ENCODE data around the gene SULT1B1.
A peak's percentile ranks its signal among the peaks of the same experiment; 100 is the strongest.
"Not testable (repeated sequence)": the region's sequence is repeated elsewhere in the genome, so short reads cannot be mapped to it uniquely, and the experiment has no call there.

SULT1B1 gene

GRCh38 chr4:69773484-69773883, 13.1 kb upstream of the SULT1B1 start:
- Histone ChIP-seq H3K9ac (ENCODE audit: low read length) (no peak overlapping the region), H3K36me3 (ENCODE audit: control insufficient read depth, insufficient read depth, low read length) (no peaks in the 10 kb centered on the region), H3K4me1 (ENCODE audit: control insufficient read depth, insufficient read depth, low read length) (peaks cover 32% of the 10 kb centered on the region), H3K27me3 (ENCODE audit: control insufficient read depth, insufficient read depth, low read length) (no peaks in the 10 kb centered on the region), H3K9me3 (ENCODE audit: control insufficient read depth, low read length) (no peaks in the 10 kb centered on the region), H3K4me3 (ENCODE audit: low read length) (no peak overlapping the region)

DNA sequence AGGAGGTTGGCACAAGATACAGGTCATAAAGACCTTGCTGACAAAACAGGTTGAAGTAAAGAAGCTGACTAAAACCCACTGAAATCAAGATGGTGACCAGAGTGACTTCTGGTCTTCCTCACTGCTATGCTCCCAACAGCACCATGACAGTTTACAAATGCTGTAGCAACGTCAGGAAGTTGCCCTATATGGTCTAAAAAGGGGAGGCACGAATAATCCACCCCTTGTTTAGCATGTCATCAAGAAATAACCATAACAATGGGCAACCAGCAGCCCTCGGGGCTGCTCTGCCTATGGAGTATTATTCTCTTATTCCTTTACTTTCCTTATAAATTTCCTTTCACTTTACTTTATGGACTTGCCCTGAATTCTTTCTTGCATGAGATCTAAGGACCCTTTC, 8.1 kb upstream of the SULT1B1 start:
- H3K4me3 ChIP-seq (ENCODE audit: low read length); H3K9me3 ChIP-seq (ENCODE audit: control insufficient read depth, low read length); H3K36me3 ChIP-seq (ENCODE audit: control insufficient read depth, insufficient read depth, low read length); H3K4me1 ChIP-seq (ENCODE audit: control insufficient read depth, insufficient read depth, low read length); H3K27me3 ChIP-seq (ENCODE audit: control insufficient read depth, insufficient read depth, low read length); H3K9ac ChIP-seq (ENCODE audit: low read length): not testable (repeated sequence)

DNA sequence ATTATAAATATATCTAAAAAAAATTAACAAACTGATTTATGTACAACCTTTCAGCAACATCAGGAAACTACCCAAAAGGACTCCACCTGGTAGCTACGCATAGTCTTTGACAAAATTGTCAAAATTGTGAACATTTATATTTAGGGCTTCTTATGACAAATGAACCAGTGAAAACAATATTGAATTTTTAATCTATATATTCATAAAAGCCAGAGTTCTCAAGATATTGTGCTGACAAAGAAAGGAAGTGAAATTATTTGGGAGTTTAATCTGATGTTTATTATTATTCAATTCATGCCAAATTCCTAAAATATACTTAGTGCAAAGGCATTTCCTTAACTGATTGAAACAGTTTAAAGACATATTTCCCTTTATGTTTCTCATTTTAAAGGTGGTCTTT, 5.3 kb upstream of the SULT1B1 start:
- no peaks in the 10 kb centered on the region for H3K9me3 ChIP-seq (ENCODE audit: control insufficient read depth, low read length)
- H3K4me3 ChIP-seq (ENCODE audit: low read length) = no peak overlapping the region
- no peaks in the 10 kb centered on the region for H3K27me3 ChIP-seq (ENCODE audit: control insufficient read depth, insufficient read depth, low read length)
- H3K9ac ChIP-seq (ENCODE audit: low read length) = no peak overlapping the region
- H3K4me1 ChIP-seq (ENCODE audit: control insufficient read depth, insufficient read depth, low read length) = peaks cover 5% of the 10 kb centered on the region
- H3K36me3 ChIP-seq (ENCODE audit: control insufficient read depth, insufficient read depth, low read length) = no peaks in the 10 kb centered on the region

DNA sequence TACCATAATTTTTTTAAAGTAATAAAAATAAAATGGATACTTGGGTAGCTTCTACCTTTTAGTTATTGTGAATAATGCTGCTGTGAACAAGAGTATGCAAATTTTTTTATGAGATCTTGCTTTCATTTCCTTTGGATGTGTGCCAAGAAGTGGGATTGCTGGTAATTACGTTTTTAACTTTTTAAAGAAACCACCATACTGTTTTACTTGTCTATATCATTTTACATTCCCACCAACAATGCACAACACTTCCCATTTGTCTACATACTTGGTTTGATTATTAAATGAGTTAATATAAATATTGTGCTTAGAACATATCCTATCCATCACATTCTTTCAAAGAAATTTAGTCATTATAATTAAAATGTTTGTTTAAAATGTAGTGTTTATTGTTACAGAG, 3.9 kb upstream of the SULT1B1 start:
- no peak overlapping the region for H3K4me3 ChIP-seq (ENCODE audit: low read length)
- no peaks in the 10 kb centered on the region for H3K27me3 ChIP-seq (ENCODE audit: control insufficient read depth, insufficient read depth, low read length)
- H3K9me3 ChIP-seq (ENCODE audit: control insufficient read depth, low read length) = no peaks in the 10 kb centered on the region
- H3K36me3 ChIP-seq (ENCODE audit: control insufficient read depth, insufficient read depth, low read length) = no peaks in the 10 kb centered on the region
- H3K4me1 ChIP-seq (ENCODE audit: control insufficient read depth, insufficient read depth, low read length) = peaks cover 9% of the 10 kb centered on the region
- H3K9ac ChIP-seq (ENCODE audit: low read length) = no peak overlapping the region

DNA sequence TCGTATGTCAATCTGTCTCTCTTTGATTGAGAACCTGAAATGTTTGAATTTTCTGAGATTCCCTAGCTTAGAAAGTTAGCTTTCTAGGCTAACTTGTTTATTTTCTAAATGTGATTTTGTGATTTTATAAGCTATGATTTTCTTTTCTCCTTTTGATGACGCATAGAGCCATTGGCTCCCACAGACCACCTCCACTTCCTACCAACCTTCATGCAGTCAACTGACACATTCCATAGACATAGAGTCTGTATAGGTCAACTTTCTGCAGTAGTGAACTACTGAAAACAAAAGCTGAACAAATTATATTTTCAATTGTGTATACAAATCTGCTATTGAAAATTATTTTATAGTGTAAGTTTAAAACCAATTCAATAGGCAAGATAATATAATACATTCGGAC, 2.8 kb upstream of the SULT1B1 start:
- H3K9me3 ChIP-seq (ENCODE audit: control insufficient read depth, low read length) = no peaks in the 10 kb centered on the region
- H3K9ac ChIP-seq (ENCODE audit: low read length) = no peak overlapping the region
- H3K36me3 ChIP-seq (ENCODE audit: control insufficient read depth, insufficient read depth, low read length) = no peaks in the 10 kb centered on the region
- no peaks in the 10 kb centered on the region for H3K27me3 ChIP-seq (ENCODE audit: control insufficient read depth, insufficient read depth, low read length)
- H3K4me3 ChIP-seq (ENCODE audit: low read length) = no peak overlapping the region
- peaks cover 9% of the 10 kb centered on the region for H3K4me1 ChIP-seq (ENCODE audit: control insufficient read depth, insufficient read depth, low read length)

DNA sequence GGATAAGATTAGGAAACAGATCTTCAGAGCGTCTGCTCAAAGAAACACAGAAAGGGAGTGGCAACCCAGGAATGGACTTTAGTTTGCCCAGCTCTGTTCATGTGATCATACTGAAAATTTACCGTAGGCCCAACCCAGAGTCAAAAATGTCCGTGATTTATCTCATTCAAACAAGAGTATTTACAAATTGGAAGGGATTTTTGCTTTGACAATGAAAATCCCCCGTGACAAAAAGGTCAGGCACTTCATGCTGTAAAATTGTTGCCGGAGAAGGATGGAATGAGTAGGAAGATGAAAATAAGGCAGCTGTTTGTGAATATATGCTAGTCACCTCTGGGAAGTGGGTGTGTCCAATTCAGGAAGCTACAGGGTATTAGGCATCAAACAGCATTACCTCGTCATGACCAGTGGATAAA, 1.2 kb downstream of the SULT1B1 start:
- peaks cover 15% of the 10 kb centered on the region for H3K4me1 ChIP-seq (ENCODE audit: control insufficient read depth, insufficient read depth, low read length)
- no peaks in the 10 kb centered on the region for H3K36me3 ChIP-seq (ENCODE audit: control insufficient read depth, insufficient read depth, low read length)
- no peak overlapping the region for H3K4me3 ChIP-seq (ENCODE audit: low read length)
- H3K27me3 ChIP-seq (ENCODE audit: control insufficient read depth, insufficient read depth, low read length) = no peaks in the 10 kb centered on the region
- H3K9me3 ChIP-seq (ENCODE audit: control insufficient read depth, low read length) = no peaks in the 10 kb centered on the region
- peak overlapping the region; percentile 18 for H3K9ac ChIP-seq (ENCODE audit: low read length)

DNA sequence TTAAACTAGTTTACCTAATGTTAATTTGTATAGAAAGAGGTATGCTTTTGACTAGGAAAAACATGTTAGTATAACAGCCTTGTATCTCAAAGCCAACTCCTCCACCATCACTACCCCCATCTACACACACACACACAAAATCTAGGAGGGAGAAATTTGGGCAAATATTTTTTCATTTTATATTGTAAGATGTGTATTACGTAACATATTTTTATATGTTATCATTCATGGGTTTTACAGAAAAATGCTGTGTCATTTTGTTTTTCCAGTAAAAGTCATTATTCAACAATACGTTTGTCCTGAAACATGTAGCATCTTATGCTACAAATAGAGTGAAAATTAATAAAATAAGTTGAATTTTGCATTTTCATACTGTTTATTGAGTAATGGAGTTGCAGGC, 3.0 kb downstream of the SULT1B1 start:
- H3K4me3 ChIP-seq (ENCODE audit: low read length) = no peak overlapping the region
- peaks cover 15% of the 10 kb centered on the region for H3K4me1 ChIP-seq (ENCODE audit: control insufficient read depth, insufficient read depth, low read length)

GRCh38 chr4:69754926-69755580, 5.4 kb downstream of the SULT1B1 start:
- no peaks in the 10 kb centered on the region for H3K36me3 ChIP-seq (ENCODE audit: control insufficient read depth, insufficient read depth, low read length)
- H3K4me3 ChIP-seq (ENCODE audit: low read length) = no peak overlapping the region
- no peak overlapping the region for H3K9ac ChIP-seq (ENCODE audit: low read length)
- H3K9me3 ChIP-seq (ENCODE audit: control insufficient read depth, low read length) = no peaks in the 10 kb centered on the region
- H3K27me3 ChIP-seq (ENCODE audit: control insufficient read depth, insufficient read depth, low read length) = no peaks in the 10 kb centered on the region
- H3K4me1 ChIP-seq (ENCODE audit: control insufficient read depth, insufficient read depth, low read length) = peaks cover 7% of the 10 kb centered on the region

More for the DNA sequence above, 3.0 kb downstream of the SULT1B1 start:
- Histone ChIP-seq H3K9me3 (ENCODE audit: control insufficient read depth, low read length) (no peaks in the 10 kb centered on the region), H3K36me3 (ENCODE audit: control insufficient read depth, insufficient read depth, low read length) (no peaks in the 10 kb centered on the region), H3K9ac (ENCODE audit: low read length) (no peak overlapping the region), H3K27me3 (ENCODE audit: control insufficient read depth, insufficient read depth, low read length) (no peaks in the 10 kb centered on the region)

GRCh38 chr4:69753686-69754085, 6.7 kb downstream of the SULT1B1 start:
- H3K36me3 ChIP-seq (ENCODE audit: control insufficient read depth, insufficient read depth, low read length) = no peaks in the 10 kb centered on the region
- no peak overlapping the region for H3K9ac ChIP-seq (ENCODE audit: low read length)
- no peak overlapping the region for H3K4me3 ChIP-seq (ENCODE audit: low read length)
- no peaks in the 10 kb centered on the region for H3K9me3 ChIP-seq (ENCODE audit: control insufficient read depth, low read length)
- no peaks in the 10 kb centered on the region for H3K27me3 ChIP-seq (ENCODE audit: control insufficient read depth, insufficient read depth, low read length)
- H3K4me1 ChIP-seq (ENCODE audit: control insufficient read depth, insufficient read depth, low read length) = peaks cover 7% of the 10 kb centered on the region

- peaks cover 6% of the 10 kb centered on the region for H3K4me1 ChIP-seq (ENCODE audit: control insufficient read depth, insufficient read depth, low read length)
- no peak overlapping the region for H3K9ac ChIP-seq (ENCODE audit: low read length)
- H3K27me3 ChIP-seq (ENCODE audit: control insufficient read depth, insufficient read depth, low read length) = no peaks in the 10 kb centered on the region
- no peak overlapping the region for H3K4me3 ChIP-seq (ENCODE audit: low read length)
- no peaks in the 10 kb centered on the region for H3K9me3 ChIP-seq (ENCODE audit: control insufficient read depth, low read length)
- no peaks in the 10 kb centered on the region for H3K36me3 ChIP-seq (ENCODE audit: control insufficient read depth, insufficient read depth, low read length)
Observed at GRCh38 chr4:69750346-69750745, 10.1 kb downstream of the SULT1B1 start.

GRCh38 chr4:69749771-69750170, 10.6 kb downstream of the SULT1B1 start:
- Histone ChIP-seq H3K36me3 (ENCODE audit: control insufficient read depth, insufficient read depth, low read length) (no peaks in the 10 kb centered on the region), H3K4me1 (ENCODE audit: control insufficient read depth, insufficient read depth, low read length) (peaks cover 6% of the 10 kb centered on the region), H3K27me3 (ENCODE audit: control insufficient read depth, insufficient read depth, low read length) (no peaks in the 10 kb centered on the region), H3K9ac (ENCODE audit: low read length) (no peak overlapping the region), H3K9me3 (ENCODE audit: control insufficient read depth, low read length) (no peaks in the 10 kb centered on the region), H3K4me3 (ENCODE audit: low read length) (no peak overlapping the region)

GRCh38 chr4:69748173-69748572, 12.2 kb downstream of the SULT1B1 start:
- Histone ChIP-seq H3K27me3 (ENCODE audit: control insufficient read depth, insufficient read depth, low read length) (no peaks in the 10 kb centered on the region), H3K4me1 (ENCODE audit: control insufficient read depth, insufficient read depth, low read length) (peaks cover 6% of the 10 kb centered on the region), H3K9ac (ENCODE audit: low read length) (no peak overlapping the region), H3K4me3 (ENCODE audit: low read length) (no peak overlapping the region), H3K36me3 (ENCODE audit: control insufficient read depth, insufficient read depth, low read length) (no peaks in the 10 kb centered on the region), H3K9me3 (ENCODE audit: control insufficient read depth, low read length) (no peaks in the 10 kb centered on the region)

GRCh38 chr4:69744157-69744478, 16.3 kb downstream of the SULT1B1 start:
- Histone ChIP-seq H3K27me3 (ENCODE audit: control insufficient read depth, insufficient read depth, low read length) (no peaks in the 10 kb centered on the region), H3K4me1 (ENCODE audit: control insufficient read depth, insufficient read depth, low read length) (peaks cover 6% of the 10 kb centered on the region), H3K4me3 (ENCODE audit: low read length) (no peak overlapping the region), H3K9ac (ENCODE audit: low read length) (no peak overlapping the region), H3K36me3 (ENCODE audit: control insufficient read depth, insufficient read depth, low read length) (no peaks in the 10 kb centered on the region), H3K9me3 (ENCODE audit: control insufficient read depth, low read length) (no peaks in the 10 kb centered on the region)
